H9 (cell line): ENCODE data around the gene SOHLH2. TPM values are rescaled to one million over a fixed set of nuclear protein-coding genes. Genes with fewer than 3 reads are reported as not detected.

Experiments used
- DNase-seq: peaks from one replicate; pipeline ENCODE4 v3.0.0-alpha.2; 2017
- H2AFZ ChIP-seq: one replicate; pipeline ENCODE4 v1.6.1; 2013; ENCODE audit warnings: mild to moderate bottlenecking, low read length, control low read depth, moderate library complexity
- H2AK5ac ChIP-seq: 2 replicates; pipeline ENCODE4 v1.6.1; 2013; ENCODE audit warnings: low read length, control low read depth, mixed read lengths; ENCODE audit not compliant: insufficient read length
- H2BK120ac ChIP-seq: one replicate; pipeline ENCODE4 v1.6.1; 2013; ENCODE audit warnings: low read depth, mild to moderate bottlenecking, low read length, control low read depth, inconsistent platforms; ENCODE audit not compliant: poor library complexity, severe bottlenecking
- H2BK12ac ChIP-seq: 2 replicates; pipeline ENCODE4 v1.6.1; 2013; ENCODE audit warnings: low read length, control low read depth, mixed read lengths, low read depth; ENCODE audit not compliant: insufficient read length
- H2BK15ac ChIP-seq: 2 replicates; pipeline ENCODE4 v1.6.1; 2013; ENCODE audit warnings: low read depth, low read length, control low read depth
- H2BK20ac ChIP-seq: one replicate; pipeline ENCODE4 v1.6.1; 2013; ENCODE audit warnings: low read depth, mild to moderate bottlenecking, low read length, control low read depth, inconsistent platforms; ENCODE audit not compliant: poor library complexity, severe bottlenecking
- H2BK5ac ChIP-seq: 2 replicates; pipeline ENCODE4 v1.6.1; 2013; ENCODE audit warnings: low read length, control low read depth, mixed read lengths; ENCODE audit not compliant: insufficient read length
- H3K14ac ChIP-seq: 2 replicates; pipeline ENCODE4 v1.6.1; 2013; ENCODE audit warnings: low read length, control low read depth; ENCODE audit not compliant: insufficient read depth
- H3K18ac ChIP-seq: 2 replicates; pipeline ENCODE4 v1.6.1; 2013; ENCODE audit warnings: low read depth, mild to moderate bottlenecking, mixed read lengths, low read length, control low read depth; ENCODE audit not compliant: insufficient read length
- H3K23ac ChIP-seq: 2 replicates; pipeline ENCODE4 v1.6.1; 2013; ENCODE audit warnings: low read length, control low read depth, mixed read lengths, low read depth; ENCODE audit not compliant: insufficient read length
- H3K23me2 ChIP-seq: 2 replicates; pipeline ENCODE4 v1.6.1; 2013; ENCODE audit warnings: low read depth, mild to moderate bottlenecking, mixed read lengths, low read length, control low read depth; ENCODE audit not compliant: insufficient read length, poor library complexity, severe bottlenecking
- H3K27ac ChIP-seq: 2 replicates; pipeline ENCODE4 v1.5.1; 2013; ENCODE audit warnings: low read length, control low read depth, mixed read lengths, low read depth; ENCODE audit not compliant: insufficient read length
- H3K27me3 ChIP-seq: 2 replicates; pipeline ENCODE4 v1.6.1; 2013; ENCODE audit warnings: low read length, control low read depth, inconsistent platforms; ENCODE audit not compliant: insufficient read depth
- H3K4ac ChIP-seq: 2 replicates; pipeline ENCODE4 v1.6.1; 2013; ENCODE audit warnings: low read depth, mild to moderate bottlenecking, control low read depth, inconsistent platforms, low read length, moderate library complexity
- H3K4me1 ChIP-seq: 2 replicates; pipeline ENCODE4 v1.6.1; 2013; ENCODE audit warnings: low read length, control low read depth, inconsistent platforms; ENCODE audit not compliant: insufficient read depth
- H3K4me2 ChIP-seq: 2 replicates; pipeline ENCODE4 v1.6.1; 2013; ENCODE audit warnings: low read length, control low read depth, mixed read lengths; ENCODE audit not compliant: insufficient read length, insufficient read depth
- H3K56ac ChIP-seq: 2 replicates; pipeline ENCODE4 v1.6.1; 2013; ENCODE audit warnings: low read depth, mild to moderate bottlenecking, mixed read lengths, low read length, control low read depth; ENCODE audit not compliant: insufficient read length
- H3K79me1 ChIP-seq: 2 replicates; pipeline ENCODE4 v1.6.1; 2013; ENCODE audit warnings: low read depth, mild to moderate bottlenecking, moderate library complexity, low read length, control low read depth, inconsistent platforms; ENCODE audit not compliant: insufficient read depth, poor library complexity, severe bottlenecking
- H3K79me2 ChIP-seq: 2 replicates; pipeline ENCODE4 v1.6.1; 2013; ENCODE audit warnings: low read length, control low read depth, inconsistent platforms; ENCODE audit not compliant: insufficient read depth
- H3K9ac ChIP-seq: 2 replicates; pipeline ENCODE4 v1.6.1; 2013; ENCODE audit warnings: low read length, control low read depth, mixed read lengths; ENCODE audit not compliant: insufficient read length; ENCODE audit errors: extremely low read depth
- H3K9me3 ChIP-seq: one replicate; pipeline ENCODE4 v1.6.1; 2013; ENCODE audit warnings: low read depth, low read length, inconsistent platforms; ENCODE audit not compliant: control insufficient read depth
- H3T11ph ChIP-seq: one replicate; pipeline ENCODE4 v1.6.1; 2013; ENCODE audit warnings: mild to moderate bottlenecking, low read length, control low read depth, inconsistent platforms
- H4K20me1 ChIP-seq: one replicate; pipeline ENCODE4 v1.6.1; 2013; ENCODE audit not compliant: control insufficient read depth, insufficient read length, insufficient read depth
- H4K5ac ChIP-seq: 2 replicates; pipeline ENCODE4 v1.6.1; 2013; ENCODE audit warnings: low read depth, mild to moderate bottlenecking, mixed read lengths, low read length, control low read depth; ENCODE audit not compliant: insufficient read length
- H4K8ac ChIP-seq: replicated peaks from 2 replicates; pipeline ENCODE4 v1.6.1; 2013; ENCODE audit warnings: low read length, control low read depth, mixed read lengths, low read depth; ENCODE audit not compliant: insufficient read length
- H4K91ac ChIP-seq: 2 replicates; pipeline ENCODE4 v1.6.1; 2013; ENCODE audit warnings: low read depth, mild to moderate bottlenecking, moderate library complexity, mixed read lengths, low read length, control low read depth; ENCODE audit not compliant: insufficient read length
- H3K27ac Mint-ChIP-seq, 3 experiments: 2 replicates in 2 of 3; 3 replicates in 1 of 3; pipeline ENCODE4 v1.8.0; 2020 to 2021; ENCODE audit warnings: mixed read lengths in 3 of 3, mild to moderate bottlenecking in 1 of 3, moderate library complexity in 1 of 3
- H3K27me3 Mint-ChIP-seq: 2 replicates; pipeline ENCODE4 v1.8.0; 2021; ENCODE audit warnings: low read depth, mild to moderate bottlenecking, moderate library complexity, mixed read lengths
- H3K36me3 Mint-ChIP-seq, 3 experiments: 2 replicates in 2 of 3; 3 replicates in 1 of 3; pipeline ENCODE4 v1.8.0; 2020 to 2021; ENCODE audit warnings: low read depth in 3 of 3, mixed read lengths in 3 of 3; ENCODE audit not compliant: insufficient read depth in 1 of 3
- H3K4me1 Mint-ChIP-seq, 2 experiments: 2 replicates each; pipeline ENCODE4 v1.8.0; 2020; ENCODE audit warnings: mixed read lengths in 2 of 2
- H3K4me3 Mint-ChIP-seq, 2 experiments: 2 replicates in 1 of 2; 3 replicates in 1 of 2; pipeline ENCODE4 v1.8.0; 2020 to 2021; ENCODE audit warnings: mild to moderate bottlenecking in 2 of 2, mixed read lengths in 2 of 2, moderate library complexity in 1 of 2
- H3K9me3 Mint-ChIP-seq, 2 experiments: 2 replicates in 1 of 2; 3 replicates in 1 of 2; pipeline ENCODE4 v1.8.0; 2020; ENCODE audit warnings: mild to moderate bottlenecking in 2 of 2, mixed read lengths in 2 of 2, moderate library complexity in 1 of 2
- CTCF ChIP-seq: fragments of 200-600 bp; sonication (generic); conservative IDR thresholded peaks from 3 replicates; pipeline ENCODE4 v1.8.0; 2021; ENCODE audit warnings: antibody characterized with exemption, mild to moderate bottlenecking
- WGBS: extraction: QIAGEN DNeasy Blood & Tissue Kit; methylation state at CpG from one replicate; pipeline ENCODE4 v1.1.7; 2013; ENCODE audit warnings: missing lambda C conversion rate, low lambda C conversion rate, mixed read lengths; ENCODE audit not compliant: insufficient read length; ENCODE audit errors: extremely low coverage; 5-methylcytosine and 5-hydroxymethylcytosine counted together
- total RNA-seq: library from RNA; stranded (reverse); gene quantifications from 2 replicates; pipeline ENCODE4 v1.2.1, GENCODE V29; 2021

SOHLH2 gene
- total RNA-seq, 1 experiment from 2014 or later, result 1.3 TPM

DNA sequence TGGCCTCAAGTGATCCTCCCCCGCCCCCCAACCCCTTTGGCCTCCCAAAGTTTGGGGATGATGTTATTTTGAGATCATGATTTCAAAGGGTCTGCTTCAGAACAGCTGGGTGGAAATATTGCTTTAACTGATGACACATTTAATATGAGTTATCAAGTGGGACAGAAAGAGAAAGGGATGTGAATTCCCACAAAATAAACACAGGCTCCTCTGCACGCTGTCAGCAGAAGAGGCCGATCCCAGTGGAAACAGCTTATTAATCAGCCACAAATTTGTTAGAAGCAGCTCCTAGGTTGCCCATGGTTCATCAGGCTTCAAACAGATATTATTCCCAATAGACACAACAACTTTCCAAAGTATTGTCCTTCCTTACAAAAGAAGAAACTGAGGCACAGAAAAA, 87.9 kb downstream of the SOHLH2 start:
- Histone ChIP-seq H2BK5ac (no peak overlapping the region), H3K56ac (no peak overlapping the region), H4K91ac (no peak overlapping the region), H2BK15ac (no peak overlapping the region), H2AK5ac (no peak overlapping the region), H4K5ac (no peak overlapping the region), H3T11ph (no peak overlapping the region), H3K23ac (no peak overlapping the region), H3K4me1 (no peaks in the 10 kb centered on the region), H3K18ac (no peak overlapping the region), H3K9me3 (no peaks in the 10 kb centered on the region), H3K9ac (no peak overlapping the region), H2BK20ac (no peak overlapping the region), H3K14ac (no peak overlapping the region), H2BK12ac (no peak overlapping the region), H3K79me2 (no peaks in the 10 kb centered on the region), H3K4me2 (no peak overlapping the region), H4K20me1 (no peaks in the 10 kb centered on the region), H3K79me1 (no peaks in the 10 kb centered on the region), H3K27ac (no peak overlapping the region), H2AFZ (no peak overlapping the region), H2BK120ac (no peak overlapping the region), H3K27me3 (peaks cover 12% of the 10 kb centered on the region; the same call in 1 of the 2 replicates), H3K4ac (no peak overlapping the region), H3K23me2 (peaks cover 8% of the 10 kb centered on the region), H4K8ac (no peak overlapping the region)
- Mint-ChIP-seq H3K4me1 (peaks cover 7 to 8% of the 10 kb centered on the region in 2 experiments), H3K27me3 (peaks cover 35% of the 10 kb centered on the region), H3K9me3 (no peaks in the 10 kb centered on the region), H3K4me3 (no peak overlapping the region), H3K27ac (no peak overlapping the region), H3K36me3 (no peaks in the 10 kb centered on the region)
- WGBS, result no CpG with 5 or more reads among the region's 3 CpGs
- no peak for DNase-seq
- no peak for TF ChIP-seq CTCF
